GM10248 (cell line): ENCODE measurements around the gene P2RY2.

Experiments used
- CTCF ChIA-PET: fragments of 300-600 bp; sonication (Branson Sonifier 250); formaldehyde crosslinking; extraction: SDS; loops from one replicate; lab custom pipeline; 2021; ENCODE audit warnings: antibody characterized with exemption; lab: Yijun Ruan, JAX
- POLR2A ChIA-PET: fragments of 350-650 bp; sonication (Branson Sonifier 250); formaldehyde crosslinking; extraction: SDS; loops from one replicate; lab custom pipeline; 2020; ENCODE audit warnings: antibody characterized with exemption; lab: Yijun Ruan, JAX
- DNase-seq: peaks from one replicate; pipeline ENCODE4 v3.0.0; 2012; ENCODE audit errors: extremely low spot score
- CTCF ChIP-seq: IDR thresholded peaks from 2 replicates; pipeline ENCODE4 v1.5.1; 2012; ENCODE audit warnings: mild to moderate bottlenecking, low read depth; ENCODE audit errors: extremely low read depth, missing control alignments, control extremely low read depth

P2RY2 gene

GRCh38 chr11:73258104-73259035 is 40.3 kb downstream of the P2RY2 start:
- ChIA-PET POLR2A (no interaction called here), CTCF (interaction anchor here (1.0 to 3.0 kb wide), 9 partner anchors 9 to 787 kb away, joined by 3 to 10 read pairs (median 3); no protein-coding TSS in a partner anchor)
- TF ChIP-seq CTCF, result no peak
- DNase-seq, result no peak

GRCh38 chr11:73259406-73260126 is 41.5 kb downstream of the P2RY2 start:
- ChIA-PET POLR2A (no interaction called here), CTCF (interaction anchor here (1.1 to 3.0 kb wide), 2 partner anchors 8 to 24 kb away, joined by 3 to 10 read pairs; no protein-coding TSS in a partner anchor)
- no peak for TF ChIP-seq CTCF
- DNase-seq, result no peak

DNA sequence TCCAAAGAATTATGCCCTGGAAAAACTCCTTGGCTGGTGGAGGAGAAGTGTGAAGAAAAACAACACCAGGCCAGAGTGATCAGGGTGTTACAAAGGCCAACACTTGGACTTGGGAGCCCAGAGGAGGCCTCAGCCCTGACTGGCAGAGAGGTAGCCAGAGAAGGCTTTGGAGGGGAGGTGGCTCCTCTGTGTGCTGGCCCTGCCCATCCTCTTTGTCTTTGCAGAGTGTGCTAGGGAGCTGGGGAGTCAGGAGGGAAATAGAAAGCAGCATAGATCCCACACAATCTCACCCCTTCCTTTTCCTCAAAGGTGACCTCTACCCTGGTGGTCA is 42.0 kb downstream of the P2RY2 start:
- DNase-seq, result no peak
- ChIA-PET POLR2A (no interaction called here), CTCF (interaction anchor here (1.9 to 3.0 kb wide), 2 partner anchors 7 to 10 kb away, joined by 7 to 10 read pairs; no protein-coding TSS in a partner anchor)
- TF ChIP-seq CTCF, result no peak

DNA sequence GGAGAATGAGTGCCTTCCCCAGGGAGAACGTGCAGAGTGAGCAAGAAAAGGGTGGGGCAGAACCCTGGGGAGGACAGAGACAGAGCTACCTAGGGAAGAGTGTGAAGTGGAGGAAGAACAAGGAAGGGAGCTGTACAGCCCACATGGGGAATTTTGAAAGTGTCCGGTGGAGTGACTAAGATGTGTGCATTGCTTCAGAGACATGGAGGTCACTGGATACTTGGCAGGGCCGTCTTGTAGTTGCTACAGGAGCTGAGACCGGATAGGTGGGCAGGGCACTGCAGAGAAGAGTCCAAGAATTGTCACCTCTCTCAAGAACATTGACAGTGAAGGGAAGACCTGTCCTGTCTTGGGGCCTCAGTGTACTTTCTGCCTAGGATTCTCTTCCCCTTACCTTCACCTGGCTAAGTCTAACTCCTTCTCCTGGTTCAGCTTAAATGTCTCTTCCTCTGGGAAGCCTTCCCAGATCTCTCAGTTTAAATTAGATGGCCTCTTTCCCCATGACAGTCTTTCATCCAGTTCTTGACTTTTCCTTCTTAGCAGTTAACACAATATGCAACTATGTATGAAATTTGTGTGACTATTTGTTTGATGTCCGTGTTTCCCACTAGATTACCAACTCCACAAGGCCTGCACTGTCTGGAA is 44.9 kb downstream of the P2RY2 start:
- CTCF ChIA-PET, result interaction anchor here (1.1 to 3.7 kb wide), 6 partner anchors 10 to 32 kb away, joined by 3 to 13 read pairs (median 4); no protein-coding TSS in a partner anchor
- DNase-seq, result no peak
- POLR2A ChIA-PET, result no interaction called here
- no peak for TF ChIP-seq CTCF

- ChIA-PET POLR2A (no interaction called here), CTCF (interaction anchor here (3.3 to 3.7 kb wide), 2 partner anchors 26 to 27 kb away, joined by 10 to 13 read pairs; no protein-coding TSS in a partner anchor)
- TF ChIP-seq CTCF, result no peak
- no peak for DNase-seq
Observed at GRCh38 chr11:73263640-73264039, 45.6 kb downstream of the P2RY2 start.
